Activated naive CD4-positive, alpha-beta T cell (primary cell): ENCODE results near the gene BCAS4.
"Not testable (repeated sequence)": the region's sequence is repeated elsewhere in the genome, so short reads cannot be mapped to it uniquely, and the experiment has no call there.

Experiments
- DNase-seq, 4 experiments: peaks; one replicate each; lab custom pipeline; 2025; lab: John Stamatoyannopoulos, UW

Gene BCAS4

DNA sequence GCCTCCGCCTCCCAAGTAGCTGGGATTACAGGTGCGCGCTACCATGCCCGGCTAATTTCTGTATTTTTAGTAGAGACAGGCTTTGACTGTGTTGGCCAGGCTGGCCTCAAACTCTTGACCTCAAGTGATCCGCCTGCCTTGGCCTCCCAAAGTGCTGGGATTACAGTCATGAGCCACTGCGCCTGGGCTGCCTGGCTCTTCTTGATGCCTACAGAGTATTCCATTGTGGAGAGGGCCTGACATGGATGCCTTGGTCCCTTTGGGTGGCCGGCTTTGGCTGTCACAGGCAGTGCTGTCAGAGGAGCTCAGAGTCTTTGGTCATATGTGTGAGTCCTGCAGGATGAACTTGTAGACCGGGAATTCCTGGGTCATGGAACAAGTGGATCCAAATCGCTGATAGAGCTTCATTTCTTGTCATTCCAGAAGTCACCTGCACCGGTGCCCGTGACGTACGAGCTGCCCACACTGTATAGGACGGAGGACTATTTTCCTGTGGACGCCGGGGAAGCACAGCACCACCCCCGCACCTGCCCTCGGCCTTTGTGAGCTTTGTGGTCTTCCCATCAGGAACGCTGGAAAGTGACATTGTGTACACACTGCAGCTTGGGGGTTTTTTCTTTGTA, 81.3 kb downstream of the BCAS4 start:
- no peak for DNase-seq

DNA sequence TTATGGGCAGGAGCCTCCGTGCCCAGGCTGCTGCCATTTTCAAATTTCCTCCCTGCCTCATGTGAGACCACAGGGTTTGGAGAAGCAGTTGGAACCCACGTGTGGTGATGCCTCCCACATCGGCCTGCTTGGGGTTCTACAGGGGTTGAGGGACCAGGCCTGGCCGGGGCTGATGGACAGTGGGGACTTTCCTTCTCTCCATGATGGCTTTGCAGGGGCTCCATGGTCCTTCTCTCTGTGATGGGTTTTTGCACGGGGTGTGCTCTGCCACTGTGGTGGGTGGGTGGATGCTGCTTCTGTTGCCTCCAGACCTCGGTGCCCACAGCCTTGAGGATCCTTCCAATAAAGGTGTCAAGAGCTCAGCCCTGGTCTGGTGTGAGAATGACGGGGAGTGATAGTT, 82.0 kb downstream of the BCAS4 start:
- DNase-seq: no peak

DNA sequence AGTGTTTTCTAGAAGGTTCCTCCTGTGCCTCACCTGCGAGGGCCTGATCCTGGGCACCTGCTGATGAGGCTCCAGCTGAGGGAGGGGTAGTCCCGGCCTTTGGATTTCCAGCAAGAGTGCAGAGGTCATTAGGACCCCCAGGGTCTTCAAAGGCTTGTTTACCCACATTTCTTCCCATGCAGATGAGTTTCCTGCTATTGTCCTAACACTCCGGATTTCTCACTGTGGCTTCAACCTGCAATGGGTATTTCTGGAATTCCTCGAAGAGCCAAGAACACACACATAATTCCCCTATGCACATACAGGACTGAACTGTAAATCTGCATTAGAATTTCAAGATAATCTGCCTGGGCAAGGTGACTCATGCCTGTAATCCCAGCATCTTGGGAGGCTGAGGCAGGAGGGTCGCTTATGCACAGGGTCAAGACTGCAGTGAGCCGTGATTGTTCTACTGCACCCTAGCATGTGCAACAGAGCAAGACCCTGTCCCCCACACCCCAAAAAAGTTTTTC, 82.4 kb downstream of the BCAS4 start:
- no peak for DNase-seq

DNA sequence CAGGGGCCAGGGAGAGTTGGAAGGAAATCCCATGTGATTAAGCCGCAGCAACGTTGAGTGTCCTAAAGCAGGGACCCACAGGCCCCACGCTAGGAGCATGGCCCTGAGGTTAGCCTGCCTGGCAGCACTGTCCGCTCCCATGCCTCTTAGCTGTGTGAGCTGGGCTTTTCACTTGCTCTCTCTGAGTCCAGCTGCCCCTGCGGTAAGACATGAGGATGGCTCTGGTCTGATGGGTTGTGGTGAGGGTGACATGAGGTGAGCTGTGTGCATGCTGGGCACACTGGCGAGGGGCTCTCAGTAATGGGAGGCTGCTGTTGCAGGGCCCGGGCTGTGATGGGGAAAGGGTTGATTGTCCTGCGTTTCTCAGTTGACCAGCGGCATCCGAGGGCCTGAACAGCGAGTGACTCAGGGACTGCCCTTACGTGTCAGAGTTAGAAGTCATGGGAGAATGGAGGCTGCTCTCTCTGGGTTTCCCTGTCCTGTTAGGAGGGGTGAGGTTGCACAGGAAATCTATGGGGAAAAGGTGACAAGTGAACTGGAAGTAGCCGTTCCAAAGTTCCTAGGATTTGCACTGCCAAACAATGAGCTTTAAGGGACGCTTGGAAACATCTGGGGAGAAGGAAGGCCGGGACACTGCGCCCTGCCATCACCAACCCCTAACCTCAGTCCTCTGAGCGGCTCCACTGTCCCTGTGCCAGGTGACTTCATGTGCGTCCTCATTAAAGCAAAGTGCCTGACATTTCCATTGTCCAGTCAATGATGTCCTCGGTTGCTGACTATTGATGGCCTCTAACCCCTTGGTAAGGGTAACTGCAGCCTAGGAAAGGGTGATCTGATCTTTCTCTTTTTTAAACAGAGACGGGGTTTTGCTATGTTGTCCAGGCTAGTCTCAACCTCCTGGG, 85.0 kb downstream of the BCAS4 start:
- DNase-seq: no peak

DNA sequence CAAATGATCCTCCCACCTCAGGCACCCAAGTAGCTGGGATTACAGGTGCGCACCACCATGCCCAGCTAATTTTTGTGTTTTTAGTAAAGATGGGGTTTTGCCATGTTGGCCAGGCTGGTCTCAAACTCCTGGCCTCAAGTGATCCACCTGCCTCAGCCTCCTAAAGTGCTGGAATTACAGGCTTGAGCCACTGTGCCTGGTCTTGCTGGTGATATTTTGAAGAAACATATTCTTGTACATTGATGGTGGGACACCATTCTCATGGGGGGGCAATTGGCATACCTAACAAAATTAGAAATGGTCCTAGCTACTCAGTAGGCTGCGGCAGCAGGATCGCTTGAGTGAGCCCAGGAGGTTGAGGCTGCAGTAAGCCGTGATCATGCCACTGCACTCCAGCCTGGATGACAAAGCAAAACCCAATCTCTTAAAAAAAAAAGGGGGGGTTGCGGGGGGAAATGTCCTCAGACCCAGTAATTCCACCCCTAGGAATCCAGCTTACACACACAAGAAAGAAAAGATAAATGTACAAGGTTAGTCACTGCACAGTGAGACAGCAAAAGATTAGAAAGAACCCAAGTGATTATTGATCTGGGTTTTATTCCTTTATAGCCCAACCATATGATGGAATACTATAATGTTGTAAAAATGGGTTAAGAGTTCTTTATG, 87.0 kb downstream of the BCAS4 start:
- DNase-seq: not testable (repeated sequence)

DNA sequence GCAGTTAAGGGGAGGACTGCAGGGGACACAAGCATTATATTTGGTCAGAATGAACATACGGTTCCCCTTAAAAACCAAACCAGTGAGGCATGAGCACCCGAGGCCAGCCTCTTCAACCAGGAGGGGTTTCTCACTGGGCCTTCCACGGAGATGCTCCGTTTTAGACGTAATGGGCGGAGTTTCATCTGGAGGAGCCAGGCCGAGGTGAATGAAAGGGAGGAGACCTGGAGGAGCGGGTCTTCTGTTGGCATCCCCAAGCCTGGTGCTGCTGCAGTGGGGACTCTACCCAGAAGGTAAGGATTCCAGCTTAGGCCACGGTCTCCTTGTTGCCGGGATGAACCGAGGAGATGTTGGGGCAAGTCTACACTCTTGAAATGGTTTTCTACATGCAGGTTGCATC, 89.0 kb downstream of the BCAS4 start:
- DNase-seq: no peak

DNA sequence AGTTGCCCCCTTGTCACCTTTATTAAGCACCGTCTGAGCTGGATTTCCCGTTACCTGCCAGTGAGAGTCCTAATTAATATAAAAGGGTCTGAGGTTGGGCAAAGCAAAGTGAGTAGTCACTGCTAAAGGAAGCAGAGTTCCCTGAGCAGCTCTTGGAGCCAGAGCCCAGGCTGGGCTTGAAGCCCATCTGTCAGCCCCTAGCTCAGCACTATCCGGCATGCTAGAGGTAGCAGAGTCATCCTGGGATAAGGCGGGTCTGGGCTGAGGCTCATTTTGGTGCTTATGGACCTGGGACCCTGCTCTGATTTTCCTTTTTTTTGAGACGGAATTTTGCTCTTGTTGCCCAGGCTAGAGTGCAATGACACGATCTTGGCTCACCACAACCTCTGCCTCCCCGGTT, 90.2 kb downstream of the BCAS4 start:
- no peak for DNase-seq

DNA sequence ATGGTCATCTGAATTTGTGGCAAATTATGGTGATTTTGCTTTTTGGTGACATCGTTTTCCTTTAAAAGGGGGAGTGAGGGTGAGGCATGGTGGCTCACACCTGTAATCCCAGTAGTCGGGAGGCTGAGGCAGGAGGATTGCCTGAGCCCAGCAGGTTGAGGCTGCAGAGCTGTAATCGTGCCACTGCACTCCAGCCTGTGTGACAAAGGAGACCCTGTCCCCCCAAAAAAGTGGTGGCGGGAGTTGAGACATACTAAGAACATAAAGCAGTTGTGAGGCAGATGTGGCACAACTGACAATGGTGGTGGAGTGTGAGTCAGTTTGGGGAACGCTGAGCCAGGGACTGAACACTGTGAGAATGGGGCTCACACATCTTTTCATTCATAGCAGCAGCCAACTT, 90.9 kb downstream of the BCAS4 start:
- no peak for DNase-seq

DNA sequence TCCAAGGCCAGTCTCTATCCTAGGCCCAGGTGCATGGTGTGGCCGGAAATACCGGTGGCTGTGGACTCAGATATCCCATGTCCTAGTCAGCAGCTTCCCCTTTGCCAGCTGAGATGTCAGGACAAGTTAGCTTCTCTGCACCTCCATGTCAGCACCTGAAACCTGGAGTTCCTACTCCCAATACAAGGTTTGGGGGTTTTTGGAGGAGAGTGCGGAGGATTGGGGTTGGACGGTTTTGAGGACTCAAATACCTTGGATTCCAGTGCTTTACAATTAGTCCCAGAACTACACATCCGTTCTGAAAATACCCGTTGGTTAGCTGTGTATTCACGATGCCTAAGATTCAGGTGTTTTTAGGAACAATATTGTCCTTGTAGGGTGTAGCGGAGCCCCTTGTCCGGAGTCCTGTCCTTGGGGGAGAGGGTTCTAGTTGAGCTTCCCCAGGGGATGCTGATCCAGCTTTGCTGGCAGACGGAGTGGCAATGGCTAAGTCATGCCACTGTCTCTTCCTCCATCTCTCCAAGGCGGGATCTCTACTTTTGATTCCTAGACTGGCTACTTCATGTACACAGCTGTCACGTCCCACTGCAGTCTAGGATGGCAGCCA, 91.4 kb downstream of the BCAS4 start:
- no peak for DNase-seq

DNA sequence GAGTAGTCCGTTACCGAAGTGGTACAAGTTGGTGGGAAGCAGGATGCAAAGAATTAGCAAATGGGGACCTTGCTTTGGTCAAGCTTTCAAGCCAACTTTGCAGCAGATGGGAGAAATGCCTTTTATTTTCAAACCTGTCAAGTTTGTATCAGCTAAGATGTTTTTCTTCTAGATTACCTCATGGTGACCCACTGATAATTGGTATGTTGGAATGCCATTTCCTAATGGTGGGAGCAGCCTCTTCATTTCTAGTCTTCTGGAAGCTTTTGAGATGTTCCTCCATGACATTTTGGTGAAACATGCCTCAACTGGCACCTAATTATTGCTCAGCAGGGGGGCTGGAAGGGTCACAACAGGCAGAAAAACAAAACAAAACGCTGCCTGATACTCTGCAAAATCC, 92.7 kb downstream of the BCAS4 start:
- DNase-seq: no peak

DNA sequence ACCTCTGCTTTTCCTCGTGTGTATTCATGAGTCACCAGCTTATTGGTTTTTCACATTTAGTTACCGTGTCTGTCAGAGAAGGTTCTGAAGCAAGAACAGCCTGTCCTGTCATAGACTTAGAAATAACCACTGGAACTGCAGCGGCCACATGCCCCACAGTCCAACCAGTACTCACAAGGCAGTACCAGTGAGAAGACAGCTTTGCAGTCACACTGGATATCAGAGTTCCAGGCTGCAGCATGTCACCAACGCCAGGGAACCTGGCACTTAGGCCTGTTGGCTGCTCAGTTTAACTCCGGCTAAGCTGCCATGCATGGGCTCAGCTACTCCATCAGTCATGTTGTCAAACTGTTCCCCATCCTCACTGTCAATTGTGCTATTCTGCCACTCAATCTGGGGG, 96.3 kb downstream of the BCAS4 start:
- DNase-seq: no peak

DNA sequence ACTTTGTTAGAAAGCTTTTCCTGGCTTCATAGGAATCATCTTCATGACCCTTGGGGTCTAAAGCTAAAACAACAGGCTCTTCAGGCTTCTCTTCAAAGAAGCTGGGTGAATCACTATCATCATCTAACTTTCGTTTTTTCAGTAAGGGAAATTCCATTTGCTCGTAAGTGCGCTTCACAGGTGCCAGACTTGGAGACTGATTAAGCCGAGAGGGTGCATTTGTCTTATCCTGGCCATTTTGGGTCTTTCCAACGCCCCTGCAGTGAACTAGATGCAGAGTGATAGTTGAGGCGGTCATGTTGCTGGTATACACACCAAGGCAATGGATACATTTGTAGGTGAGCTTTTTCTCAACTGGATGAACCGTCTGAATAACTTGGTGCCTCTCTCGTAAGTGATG, 97.5 kb downstream of the BCAS4 start:
- no peak for DNase-seq

DNA sequence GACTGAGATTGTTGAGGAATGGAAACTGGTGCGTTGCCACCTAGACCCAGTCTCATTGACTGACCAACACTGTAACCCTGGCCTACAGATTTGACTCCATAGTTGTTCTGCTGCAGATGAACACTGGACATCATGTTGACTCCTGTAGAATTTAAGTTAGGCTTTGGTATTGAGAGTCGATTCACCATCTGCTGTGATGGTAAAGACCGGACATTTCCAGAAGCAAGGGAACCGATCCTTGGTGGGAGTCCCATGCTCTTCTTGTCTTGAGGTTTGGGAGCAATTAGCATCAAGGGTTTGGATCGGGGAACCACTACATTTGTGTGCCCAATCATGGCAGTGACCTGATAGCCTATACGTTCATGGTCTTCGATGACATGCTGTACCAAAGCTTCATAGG, 98.8 kb downstream of the BCAS4 start:
- DNase-seq: no peak

DNA sequence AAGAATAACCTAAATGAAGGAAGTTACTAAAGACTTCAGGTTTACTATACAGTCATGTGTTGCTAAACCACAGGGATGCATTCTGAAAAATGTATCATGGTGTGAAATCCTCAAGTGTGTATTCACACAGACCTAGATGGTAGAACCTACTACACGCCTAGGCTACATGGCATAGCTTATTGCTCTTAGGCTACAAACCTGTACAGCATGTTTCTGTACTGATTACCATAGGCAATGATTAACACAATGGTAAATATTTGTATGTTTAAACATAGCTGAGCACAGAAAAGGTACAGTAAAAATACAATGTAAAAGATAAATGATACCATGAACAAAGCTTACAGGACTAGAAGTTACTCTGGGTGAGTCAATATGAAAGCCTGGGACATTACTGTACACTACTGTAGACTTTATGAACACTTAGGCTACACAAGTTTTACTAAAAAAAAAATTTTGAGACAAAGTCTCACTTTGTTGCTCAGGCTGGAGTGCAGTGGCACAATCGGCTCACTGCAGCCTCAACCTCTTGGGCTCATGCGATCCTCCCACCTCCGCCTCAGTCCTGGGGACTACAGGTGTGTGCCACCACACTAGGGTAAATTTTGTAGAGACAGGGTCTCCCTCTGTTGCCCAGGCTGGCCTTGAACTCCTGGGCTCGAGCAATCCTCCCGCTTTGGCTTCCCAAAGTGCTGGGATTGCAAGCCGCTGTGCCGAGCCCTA, 100.4 kb downstream of the BCAS4 start:
- no peak for DNase-seq

DNA sequence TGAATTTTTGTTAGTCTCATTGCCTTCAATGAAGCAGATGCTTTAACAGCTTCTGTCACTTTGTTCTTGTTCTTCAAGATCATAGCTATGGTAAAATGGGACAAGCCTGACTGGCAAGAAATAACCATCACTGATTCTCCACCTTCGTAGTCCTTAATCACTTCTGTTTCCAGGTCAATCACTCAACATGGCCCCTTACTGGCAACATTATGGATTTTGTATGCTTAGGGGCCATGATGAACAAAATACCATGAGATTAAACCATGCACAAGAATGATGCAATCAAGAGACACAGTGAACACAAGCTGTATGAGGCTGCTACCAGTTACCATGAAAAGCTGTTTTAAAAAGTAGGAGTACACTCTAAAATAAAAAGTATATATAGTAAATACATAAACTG, 103.6 kb downstream of the BCAS4 start:
- DNase-seq: no peak

DNA sequence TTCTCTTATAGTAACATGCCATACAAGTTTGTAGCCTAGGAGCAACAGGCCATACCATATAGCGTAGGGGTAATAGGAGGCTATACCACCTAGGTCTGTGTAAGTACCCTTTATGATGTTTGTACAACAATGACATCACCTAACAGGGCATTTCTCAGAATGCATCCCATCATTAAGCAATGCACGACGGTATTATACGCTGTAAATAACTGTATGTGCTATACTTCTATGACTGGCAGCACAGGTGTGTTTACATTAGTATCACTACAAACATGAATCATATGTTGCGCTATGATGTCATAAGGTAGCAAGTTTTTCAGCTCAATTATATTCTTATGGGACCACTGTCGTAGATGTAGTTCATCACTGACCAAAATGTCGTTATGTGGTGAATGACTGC, 105.4 kb downstream of the BCAS4 start:
- no peak for DNase-seq

DNA sequence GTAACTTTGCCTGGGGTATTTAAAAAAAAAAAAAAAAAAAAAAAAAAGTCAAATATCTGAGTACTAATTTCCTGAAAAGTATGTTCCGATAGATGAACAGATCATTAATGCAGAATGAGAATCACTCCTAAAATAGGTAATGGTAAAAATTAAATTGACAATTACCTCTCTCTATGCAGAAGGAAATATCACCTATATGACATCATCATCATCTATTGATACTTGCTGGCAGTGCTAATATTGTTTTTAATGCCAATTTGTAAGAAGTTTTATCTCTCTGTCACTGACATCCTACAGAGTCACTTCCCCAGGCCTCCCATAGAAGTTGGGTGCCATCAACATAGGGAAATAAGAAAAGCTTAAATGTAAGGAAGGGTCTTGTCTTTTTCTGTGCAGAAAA, 106.4 kb downstream of the BCAS4 start:
- no peak for DNase-seq

DNA sequence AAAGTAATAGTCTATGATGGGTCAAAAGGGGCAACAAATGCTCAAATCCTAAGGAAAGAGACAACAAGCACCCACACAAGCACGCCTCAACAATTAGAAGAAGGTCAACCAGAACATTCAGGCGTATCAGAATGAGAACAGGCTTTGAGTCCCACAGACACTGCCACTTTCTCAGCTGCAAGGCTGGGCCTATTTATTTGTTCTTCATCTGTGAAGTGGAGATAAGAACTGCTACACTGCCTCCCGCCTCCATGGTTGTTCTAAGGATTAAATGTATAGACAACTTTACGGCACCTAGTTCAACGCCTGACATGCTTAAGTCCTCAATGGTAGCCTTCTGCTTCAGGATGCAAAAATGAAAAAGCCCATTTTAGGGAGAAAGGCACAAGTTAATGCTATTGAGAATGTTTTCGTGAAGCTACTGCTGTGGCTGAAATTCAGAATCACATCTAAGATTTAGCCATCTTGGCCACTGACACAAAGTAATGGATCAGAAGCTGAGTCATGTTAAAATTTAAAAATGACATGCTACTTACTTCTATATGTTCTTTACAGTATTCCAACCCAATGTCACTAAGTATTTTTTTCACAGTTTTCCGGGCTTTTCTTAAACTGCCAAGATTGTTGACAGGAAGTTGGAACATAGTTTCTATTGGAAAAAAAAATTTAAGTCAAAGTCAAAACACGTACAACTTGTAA, 108.6 kb downstream of the BCAS4 start:
- no peak for DNase-seq

DNA sequence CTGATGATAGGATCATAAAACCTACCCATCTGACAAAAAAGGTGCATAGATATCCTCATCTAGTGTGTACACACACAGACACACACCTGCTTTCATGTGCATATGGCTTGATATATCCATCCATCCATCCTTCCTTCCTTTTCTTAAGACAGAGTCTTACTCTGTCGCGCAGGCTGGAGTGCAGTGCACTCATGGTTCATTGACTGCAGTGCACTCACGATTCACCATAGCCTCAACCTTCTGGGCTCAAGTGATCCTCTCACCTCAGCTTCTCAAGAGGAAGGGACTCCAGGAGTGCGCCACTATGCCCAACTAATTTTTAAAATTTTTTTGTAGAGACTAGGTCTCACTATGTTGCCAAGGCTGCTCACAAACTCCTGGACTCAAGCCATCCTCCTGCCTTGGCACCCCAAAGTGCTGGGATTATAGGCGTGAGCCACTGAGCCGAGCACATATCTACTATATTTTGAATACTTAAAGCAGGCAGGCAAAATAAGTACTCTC, 109.3 kb downstream of the BCAS4 start:
- DNase-seq: no peak

DNA sequence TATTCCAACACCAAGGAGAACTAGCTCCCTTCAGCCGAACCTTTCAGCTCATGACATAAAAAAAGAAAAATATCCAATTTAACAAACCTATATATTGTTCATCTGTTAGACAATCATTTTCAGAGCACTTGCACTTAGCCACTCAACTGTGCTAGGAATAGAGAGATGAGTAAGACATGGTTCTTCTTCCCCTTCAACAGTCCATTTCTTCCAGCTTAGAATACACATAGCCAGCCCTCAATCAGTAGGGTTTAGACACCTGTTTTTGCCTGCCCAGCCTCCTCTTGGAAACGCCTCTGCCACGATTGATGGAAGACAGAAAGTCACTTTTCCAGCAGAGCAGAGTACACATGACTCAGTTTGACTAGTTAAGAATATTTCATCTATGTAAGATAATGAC, 114.6 kb downstream of the BCAS4 start:
- no peak for DNase-seq

DNA sequence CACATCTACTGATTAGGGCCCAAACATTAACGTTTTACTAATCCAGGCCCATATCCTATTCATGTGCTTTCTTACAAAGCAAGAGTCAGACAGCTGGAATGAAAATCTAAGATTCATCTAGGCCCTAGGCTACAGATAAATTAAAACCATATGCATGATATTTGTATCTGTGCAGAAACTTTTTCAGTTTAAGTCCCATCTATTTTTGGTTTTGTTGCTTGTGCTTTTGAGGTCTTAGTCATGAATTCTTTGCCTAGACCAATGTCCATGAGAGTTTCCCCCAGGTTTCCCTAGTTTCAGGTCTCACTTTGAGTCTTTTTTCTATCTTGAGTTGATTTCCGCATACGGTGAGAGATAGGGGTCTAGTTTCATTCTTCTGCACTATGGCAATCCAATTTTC, 116.2 kb downstream of the BCAS4 start:
- no peak for DNase-seq
